ENCODE measurements around the gene KLF15.

GRCh38 chr3:126355777-126356372, 1.3 kb downstream of the KLF15 start:
- TF ChIP-seq POLR2A (IDR thresholded peaks at IDR 0.05; ENCODE audit: low read length): no peak
- TF ChIP-seq GATA1 (IDR thresholded peaks at IDR 0.05; ENCODE audit: low read depth, low read length): no peak
